GM19238 (cell line): ENCODE data around the gene TBC1D22A.

Source experiments
- DNase-seq: peaks from one replicate; pipeline ENCODE4 v3.0.0; 2011; ENCODE audit warnings: low spot score; ENCODE audit not compliant: insufficient read length

TBC1D22A gene

GRCh38 chr22:46879083-46879482, 116.6 kb downstream of the TBC1D22A start:
- no peak for DNase-seq

GRCh38 chr22:46881373-46882118, 119.1 kb downstream of the TBC1D22A start:
- DNase-seq, result no peak

- no peak for DNase-seq
Measured at GRCh38 chr22:46883092-46883910, 120.9 kb downstream of the TBC1D22A start.

GRCh38 chr22:46884365-46884764, 121.9 kb downstream of the TBC1D22A start:
- no peak for DNase-seq

GRCh38 chr22:46887978-46888377, 125.5 kb downstream of the TBC1D22A start:
- DNase-seq, result no peak

- DNase-seq, result no peak
Measured at GRCh38 chr22:46890819-46891218, 128.4 kb downstream of the TBC1D22A start.

GRCh38 chr22:46891382-46891951, 129.0 kb downstream of the TBC1D22A start:
- no peak for DNase-seq

- no peak for DNase-seq
Measured at GRCh38 chr22:46892866-46893265, 130.4 kb downstream of the TBC1D22A start.

- DNase-seq, result no peak
Measured at GRCh38 chr22:46893281-46894020, 131.0 kb downstream of the TBC1D22A start.

- DNase-seq, result no peak
Measured at GRCh38 chr22:46894081-46894671, 131.7 kb downstream of the TBC1D22A start.

- no peak for DNase-seq
Measured at GRCh38 chr22:46894851-46895640, 132.6 kb downstream of the TBC1D22A start.

- DNase-seq, result no peak
Measured at GRCh38 chr22:46895753-46896152, 133.3 kb downstream of the TBC1D22A start.

- DNase-seq, result no peak
Measured at GRCh38 chr22:46896166-46896565, 133.7 kb downstream of the TBC1D22A start.

GRCh38 chr22:46896568-46897245, 134.3 kb downstream of the TBC1D22A start:
- DNase-seq, result no peak

GRCh38 chr22:46897246-46897623, 134.8 kb downstream of the TBC1D22A start:
- DNase-seq, result no peak

- no peak for DNase-seq
Measured at GRCh38 chr22:46900549-46900948, 138.1 kb downstream of the TBC1D22A start.

GRCh38 chr22:46902436-46902835, 140.0 kb downstream of the TBC1D22A start:
- DNase-seq, result no peak

- DNase-seq, result no peak
Measured at GRCh38 chr22:46902998-46903916, 140.8 kb downstream of the TBC1D22A start.

GRCh38 chr22:46905415-46905814, 143.0 kb downstream of the TBC1D22A start:
- DNase-seq, result no peak
